Breast epithelium (tissue), 4 donors: ENCODE measurements around the gene RSAD1. TPM values are rescaled to one million over a fixed set of nuclear protein-coding genes. Genes with fewer than 3 reads are reported as not detected.

ENCODE experiments used
- DNase-seq, 2 donors: peaks; one replicate each; pipeline ENCODE4 v3.0.0-alpha.2; 2019; ENCODE audit warnings: low spot score in 2 of 2
- H3K27ac ChIP-seq, 2 donors: fragments of 200-600 bp; sonication (generic) in 1 of 2; one replicate each; pipeline ENCODE4 v1.5.1; 2016 to 2019; ENCODE audit warnings: mild to moderate bottlenecking in 1 of 2
- H3K27me3 ChIP-seq, 2 donors: fragments of 200-600 bp; sonication (generic) in 1 of 2; one replicate each; pipeline versions ENCODE4 v1.5.1 to v1.6.0; 2017 to 2019; ENCODE audit warnings: control low read depth in 1 of 2, mild to moderate bottlenecking in 1 of 2
- H3K36me3 ChIP-seq: fragments of 200-600 bp; one replicate; pipeline ENCODE4 v1.5.1; 2019
- H3K4me1 ChIP-seq, 2 donors: fragments of 200-600 bp; sonication (generic); one replicate each; pipeline ENCODE4 v1.5.1; 2016 to 2019; ENCODE audit warnings: control low read depth in 1 of 2
- H3K4me3 ChIP-seq, 3 donors: fragments of 200-600 bp; sonication (generic); 1 replicate in 2 of 3; 2 replicates in 1 of 3; pipeline ENCODE4 v1.5.1; 2016 to 2019; ENCODE audit warnings: mild to moderate bottlenecking in 3 of 3, moderate library complexity in 2 of 3
- H3K9me3 ChIP-seq, 2 donors: fragments of 200-600 bp; sonication (generic) in 1 of 2; one replicate each; pipeline ENCODE4 v1.5.1; 2016 to 2019; ENCODE audit warnings: control low read depth in 1 of 2
- POLR2A ChIP-seq: fragments of 450-650 bp; IDR thresholded peaks from one replicate; pipeline ENCODE4 v1.6.1; 2016; ENCODE audit warnings: antibody characterized with exemption, mild to moderate bottlenecking, moderate library complexity
- POLR2AphosphoS5 ChIP-seq, 3 donors: sonication (generic); formaldehyde crosslinking; IDR thresholded peaks; one replicate each; pipeline ENCODE4 v1.6.1; 2017; ENCODE audit warnings: antibody characterized with exemption in 3 of 3
- intact Hi-C: fragments of 100-400 bp; cut with DNase I; formaldehyde crosslinking; loops from one replicate; pipeline ENCODE4 v1.15.1; 2023; ENCODE audit warnings: low total_unique reads
- total RNA-seq, 3 donors: library from RNA; depleted of rRNA; stranded (reverse); fragments of >200 nt; gene quantifications; one replicate each; pipeline ENCODE4 v1.1.0, GENCODE V29; 2016
- TF ChIP-seq, protein P1 (sequence below), 3 donors: fragments of 450-650 bp; IDR thresholded peaks; one replicate each; pipeline ENCODE4 v1.5.1; 2016 to 2017; ENCODE audit warnings: antibody characterized with exemption in 3 of 3, mild to moderate bottlenecking in 3 of 3, moderate library complexity in 3 of 3

Gene RSAD1
- total RNA-seq, 3 donors from 2014 or later, result 33.6 to 39.0 (median 35.1) TPM

GRCh38 chr17:50448643-50449042 lies 30.0 kb upstream of the RSAD1 start:
- Histone ChIP-seq H3K4me3 (no peak overlapping the region), H3K9me3 (no peaks in the 10 kb centered on the region), H3K27ac (peak overlapping the region; percentile 15 to 48), H3K27me3 (no peaks in the 10 kb centered on the region), H3K36me3 (no peaks in the 10 kb centered on the region), H3K4me1 (no peaks in the 10 kb centered on the region)
- DNase-seq, result no peak
- TF ChIP-seq POLR2A (no peak), POLR2AphosphoS5 (IDR thresholded peaks at IDR 0.05) (no peak)
- TF ChIP-seq, protein P1, sequence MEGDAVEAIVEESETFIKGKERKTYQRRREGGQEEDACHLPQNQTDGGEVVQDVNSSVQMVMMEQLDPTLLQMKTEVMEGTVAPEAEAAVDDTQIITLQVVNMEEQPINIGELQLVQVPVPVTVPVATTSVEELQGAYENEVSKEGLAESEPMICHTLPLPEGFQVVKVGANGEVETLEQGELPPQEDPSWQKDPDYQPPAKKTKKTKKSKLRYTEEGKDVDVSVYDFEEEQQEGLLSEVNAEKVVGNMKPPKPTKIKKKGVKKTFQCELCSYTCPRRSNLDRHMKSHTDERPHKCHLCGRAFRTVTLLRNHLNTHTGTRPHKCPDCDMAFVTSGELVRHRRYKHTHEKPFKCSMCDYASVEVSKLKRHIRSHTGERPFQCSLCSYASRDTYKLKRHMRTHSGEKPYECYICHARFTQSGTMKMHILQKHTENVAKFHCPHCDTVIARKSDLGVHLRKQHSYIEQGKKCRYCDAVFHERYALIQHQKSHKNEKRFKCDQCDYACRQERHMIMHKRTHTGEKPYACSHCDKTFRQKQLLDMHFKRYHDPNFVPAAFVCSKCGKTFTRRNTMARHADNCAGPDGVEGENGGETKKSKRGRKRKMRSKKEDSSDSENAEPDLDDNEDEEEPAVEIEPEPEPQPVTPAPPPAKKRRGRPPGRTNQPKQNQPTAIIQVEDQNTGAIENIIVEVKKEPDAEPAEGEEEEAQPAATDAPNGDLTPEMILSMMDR (IDR thresholded peaks at IDR 0.05), result no peak
- intact Hi-C loops, result no loop called here

DNA sequence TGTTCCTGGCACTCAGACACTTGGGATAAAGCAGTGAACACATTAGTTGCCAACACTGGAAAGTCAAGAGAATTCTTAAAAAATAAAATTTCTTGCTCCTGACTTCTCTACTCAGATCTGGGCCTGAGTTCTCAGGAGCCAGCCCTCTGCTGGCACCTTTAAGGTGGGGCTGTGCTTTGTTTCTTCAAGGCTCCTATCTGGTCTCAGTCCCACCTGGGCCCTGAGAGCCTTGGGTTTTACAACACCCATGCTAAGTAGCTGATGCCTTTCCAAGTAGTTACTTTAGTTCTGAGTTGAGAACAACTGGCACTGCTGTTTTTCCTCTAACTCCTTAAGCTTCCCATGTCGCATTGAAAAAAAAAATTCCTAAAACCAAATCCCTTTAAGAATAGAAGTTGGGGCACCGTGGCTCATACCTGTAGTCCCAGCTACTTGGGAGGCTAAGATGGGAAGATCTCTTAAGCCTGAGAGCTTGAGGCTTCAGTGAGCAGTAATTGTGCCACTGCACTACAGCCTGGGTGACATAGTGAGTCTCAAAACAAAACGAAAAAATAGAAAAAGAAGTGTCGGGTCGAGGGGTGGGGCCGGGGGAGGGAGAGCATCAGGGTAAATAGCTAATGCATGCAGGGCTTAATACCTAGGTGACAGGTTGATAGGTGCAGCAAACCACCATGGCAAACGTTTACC lies 26.6 kb upstream of the RSAD1 start:
- no peak overlapping the region for H3K27ac ChIP-seq
- intact Hi-C loops, result no loop called here
- no peak for TF ChIP-seq POLR2A
- no peaks in the 10 kb centered on the region for H3K36me3 ChIP-seq
- H3K4me3 ChIP-seq, result no peak overlapping the region
- no peaks in the 10 kb centered on the region for H3K4me1 ChIP-seq
- no peak for DNase-seq
- H3K9me3 ChIP-seq, result no peaks in the 10 kb centered on the region
- no peaks in the 10 kb centered on the region for H3K27me3 ChIP-seq

DNA sequence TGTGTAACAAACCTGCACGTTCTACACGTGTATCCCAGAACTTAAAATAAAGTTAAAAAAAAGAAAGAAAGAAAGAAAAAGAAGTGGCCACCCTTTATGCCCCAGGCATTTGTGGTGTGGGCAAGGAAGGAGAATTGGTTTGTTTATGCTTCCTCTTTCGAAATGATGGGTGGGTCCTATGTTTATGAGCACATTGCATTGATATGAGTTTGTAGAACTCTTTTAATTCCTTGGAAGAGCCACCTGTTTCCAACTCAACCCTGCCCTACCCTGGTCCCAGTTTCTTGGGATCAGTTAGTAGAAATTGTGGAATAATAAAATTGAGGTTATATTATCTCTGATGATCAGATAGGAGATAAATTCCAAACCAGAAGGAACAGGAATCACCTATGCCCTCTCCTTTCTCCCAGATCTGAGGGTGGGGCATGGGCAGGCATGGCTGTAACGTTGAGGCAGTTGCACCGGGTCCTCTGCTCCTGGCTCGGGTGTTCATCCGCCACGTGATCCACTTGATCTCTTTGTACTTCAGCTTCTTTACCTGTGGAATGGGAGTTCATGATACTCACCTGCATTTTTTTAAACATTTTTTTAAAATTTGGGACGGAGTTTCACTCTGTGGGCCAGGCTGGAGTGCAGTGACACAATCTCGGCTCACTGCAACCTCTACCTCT lies 25.9 kb upstream of the RSAD1 start:
- Histone ChIP-seq H3K4me3 (no peak overlapping the region), H3K36me3 (no peaks in the 10 kb centered on the region), H3K9me3 (no peaks in the 10 kb centered on the region), H3K27me3 (no peaks in the 10 kb centered on the region), H3K4me1 (no peaks in the 10 kb centered on the region), H3K27ac (peak overlapping the region in 1 of 2 donors; percentile 14)
- DNase-seq, result no peak
- TF ChIP-seq, protein P1 (IDR thresholded peaks at IDR 0.05), result no peak
- no peak for TF ChIP-seq POLR2AphosphoS5 (IDR thresholded peaks at IDR 0.05)
- intact Hi-C loops, result no loop called here

- no peak overlapping the region for H3K27ac ChIP-seq
- no peak for DNase-seq
Observed at GRCh38 chr17:50453901-50454300, 24.8 kb upstream of the RSAD1 start.

GRCh38 chr17:50457621-50458020 lies 21.0 kb upstream of the RSAD1 start:
- no peaks in the 10 kb centered on the region for H3K27me3 ChIP-seq
- H3K27ac ChIP-seq, result no peak overlapping the region
- intact Hi-C loops, result no loop called here
- no peak overlapping the region for H3K4me3 ChIP-seq
- H3K36me3 ChIP-seq, result no peaks in the 10 kb centered on the region
- DNase-seq, result no peak
- H3K4me1 ChIP-seq, result no peaks in the 10 kb centered on the region
- H3K9me3 ChIP-seq, result no peaks in the 10 kb centered on the region
- TF ChIP-seq, protein P1 (IDR thresholded peaks at IDR 0.05), result no peak
- no peak for TF ChIP-seq POLR2AphosphoS5 (IDR thresholded peaks at IDR 0.05)
- TF ChIP-seq POLR2A, result no peak

More at GRCh38 chr17:50453901-50454300, 24.8 kb upstream of the RSAD1 start:
- H3K36me3 ChIP-seq, result no peaks in the 10 kb centered on the region
- no peaks in the 10 kb centered on the region for H3K27me3 ChIP-seq
- TF ChIP-seq POLR2A (no peak), POLR2AphosphoS5 (IDR thresholded peaks at IDR 0.05) (no peak)
- TF ChIP-seq, protein P1 (IDR thresholded peaks at IDR 0.05), result no peak
- intact Hi-C loops, result no loop called here
- no peaks in the 10 kb centered on the region for H3K9me3 ChIP-seq
- H3K4me1 ChIP-seq, result no peaks in the 10 kb centered on the region
- H3K4me3 ChIP-seq, result no peak overlapping the region
